GM12878 (cell line): ENCODE results near the gene SCN5A. TPM values are rescaled to one million over a fixed set of nuclear protein-coding genes. Genes with fewer than 3 reads are reported as not detected.

Experiments
- ATAC-seq: fragments of 200-7000 bp; cut with Tn5 transposase; 3 replicates; pipeline ENCODE4 v1.9.1; 2020; ENCODE audit warnings: mild to moderate bottlenecking, moderate library complexity
- BruUV-seq: library from RNA; stranded (reverse); fragments of 400-500 nt; replicated peaks from 2 replicates; lab custom pipeline; 2021; lab: Mats Ljungman, UMichigan
- CTCF ChIA-PET: fragments of 300-600 bp; sonication (Branson Sonifier 250); formaldehyde crosslinking; extraction: SDS; loops from one replicate; lab custom pipeline; 2021; ENCODE audit warnings: inconsistent platforms; lab: Yijun Ruan, JAX
- POLR2A ChIA-PET: fragments of 350-600 bp; formaldehyde crosslinking; extraction: SDS; loops from one replicate; lab custom pipeline; 2021; ENCODE audit warnings: inconsistent platforms; lab: Charles Lee
- RAD21 ChIA-PET: fragments of 300-600 bp; sonication (Branson Sonifier 250); formaldehyde crosslinking; loops from one replicate; lab custom pipeline; 2023; ENCODE audit warnings: antibody characterized with exemption; ENCODE audit not compliant: unreplicated experiment; lab: Charles Lee
- SMC1A ChIA-PET: fragments of 300-600 bp; sonication (Branson Sonifier 250); formaldehyde crosslinking; loops from one replicate; lab custom pipeline; 2023; ENCODE audit not compliant: unreplicated experiment, uncharacterized antibody; lab: Charles Lee
- DNase-seq: peaks from one replicate; pipeline ENCODE4 v3.0.0-alpha.2; 2011; ENCODE audit warnings: low read depth, low spot score
- FAIRE-seq: peaks from 3 replicates; lab custom pipeline; 2011; peaks lifted over from hg19 to GRCh38; lab: Jason Lieb, UNC
- H2AFZ ChIP-seq: 2 replicates; pipeline ENCODE4 v1.6.0; 2011; ENCODE audit warnings: low read depth, low read length, control low read depth; ENCODE audit not compliant: control insufficient read depth
- H3K27ac ChIP-seq: 2 replicates; pipeline ENCODE4 v1.5.1; 2011; ENCODE audit warnings: control low read depth; ENCODE audit not compliant: control insufficient read depth, insufficient read depth
- H3K27me3 ChIP-seq, 2 experiments: replicated peaks in 1 of 2; 2 replicates each; pipeline versions ENCODE4 v1.6.0 to v1.6.1; 2011; ENCODE audit warnings: low read length in 1 of 2; ENCODE audit not compliant: control insufficient read depth in 2 of 2, insufficient read depth in 2 of 2
- H3K36me3 ChIP-seq, 2 experiments: 2 replicates each; pipeline ENCODE4 v1.5.1; 2011; ENCODE audit warnings: low read length in 1 of 2; ENCODE audit not compliant: control insufficient read depth in 2 of 2, insufficient read depth in 2 of 2
- H3K4me1 ChIP-seq: 2 replicates; pipeline ENCODE4 v1.6.1; 2011; ENCODE audit warnings: mild to moderate bottlenecking, low read length, moderate library complexity, mixed read lengths; ENCODE audit not compliant: control insufficient read depth, insufficient read depth
- H3K4me2 ChIP-seq: 2 replicates; pipeline ENCODE4 v1.6.0; 2011; ENCODE audit warnings: control low read depth; ENCODE audit not compliant: control insufficient read depth, insufficient read depth
- H3K4me3 ChIP-seq: fragments of 200-600 bp; sonication (generic); 2 replicates; pipeline ENCODE4 v1.5.1; 2016
- H3K79me2 ChIP-seq: 2 replicates; pipeline ENCODE4 v1.6.0; 2011; ENCODE audit warnings: low read length; ENCODE audit not compliant: control insufficient read depth, insufficient read depth
- H3K9ac ChIP-seq: 2 replicates; pipeline ENCODE4 v1.8.0; 2011; ENCODE audit warnings: low read length, control low read depth, mixed read lengths; ENCODE audit not compliant: control insufficient read depth, insufficient read depth
- H3K9me3 ChIP-seq: replicated peaks from 3 replicates; pipeline ENCODE4 v1.5.1; 2011; ENCODE audit warnings: mild to moderate bottlenecking, low read length; ENCODE audit not compliant: control insufficient read depth, insufficient read depth
- H4K20me1 ChIP-seq: 2 replicates; pipeline ENCODE4 v1.6.0; 2011; ENCODE audit not compliant: control insufficient read depth, insufficient read depth
- ATF7 ChIP-seq: fragments of 450-650 bp; IDR thresholded peaks from 2 replicates; pipeline ENCODE4 v1.6.1; 2016; ENCODE audit warnings: low read depth, mild to moderate bottlenecking
- CBX5 ChIP-seq: sonication (generic); IDR thresholded peaks from 2 replicates; pipeline ENCODE4 v1.6.1; 2016; ENCODE audit warnings: low read depth, moderate library complexity, mild to moderate bottlenecking, inconsistent platforms
- CREM ChIP-seq: IDR thresholded peaks from 2 replicates; pipeline ENCODE4 v1.6.1; 2014; ENCODE audit warnings: antibody characterized with exemption, low read depth
- CTCF ChIP-seq, 3 experiments: IDR thresholded peaks in 2 of 3; conservative IDR thresholded peaks in 1 of 3; 2 replicates each; pipeline ENCODE4 v1.5.1; 2011; ENCODE audit warnings: low read depth in 3 of 3, low read length in 3 of 3, mild to moderate bottlenecking in 3 of 3, control low read depth in 2 of 3, moderate library complexity in 2 of 3, inconsistent platforms in 1 of 3, mixed read lengths in 1 of 3; ENCODE audit not compliant: control insufficient read depth in 2 of 3, insufficient read depth in 1 of 3; ENCODE audit errors: extremely low read depth in 1 of 3
- ESRRA ChIP-seq: IDR thresholded peaks from 2 replicates; pipeline ENCODE4 v1.6.1; 2012; ENCODE audit warnings: mild to moderate bottlenecking, low read length, improper control_type of control experiment
- ETV6 ChIP-seq, 2 experiments: fragments of 450-650 bp in 1 of 2; IDR thresholded peaks in 1 of 2; conservative IDR thresholded peaks in 1 of 2; 2 replicates each; pipeline ENCODE4 v1.6.1; 2014; ENCODE audit warnings: antibody characterized with exemption in 1 of 2, borderline replicate concordance in 1 of 2, low read depth in 1 of 2, mild to moderate bottlenecking in 1 of 2, moderate library complexity in 1 of 2
- MTA3 ChIP-seq: IDR thresholded peaks from 2 replicates; pipeline ENCODE4 v1.6.1; 2012; ENCODE audit warnings: low read length, inconsistent platforms, borderline replicate concordance
- NKRF ChIP-seq: fragments of 450-650 bp; conservative IDR thresholded peaks from 2 replicates; pipeline ENCODE4 v1.6.1; 2017; ENCODE audit warnings: mild to moderate bottlenecking, moderate library complexity
- NR2C1 ChIP-seq: fragments of 450-650 bp; IDR thresholded peaks from 2 replicates; pipeline ENCODE4 v1.6.1; 2017; ENCODE audit warnings: antibody characterized with exemption, mild to moderate bottlenecking, moderate library complexity
- POLR2AphosphoS2 ChIP-seq: IDR thresholded peaks from 2 replicates; pipeline ENCODE4 v1.6.1; 2011; ENCODE audit warnings: low read depth, mild to moderate bottlenecking, low read length, improper control_type of control experiment, moderate library complexity
- RAD51 ChIP-seq: fragments of 450-650 bp; IDR thresholded peaks from 2 replicates; pipeline ENCODE4 v1.6.1; 2016; ENCODE audit warnings: moderate library complexity, mild to moderate bottlenecking, inconsistent platforms
- REST ChIP-seq: IDR thresholded peaks from 2 replicates; pipeline ENCODE4 v1.6.1; 2012; ENCODE audit warnings: mild to moderate bottlenecking, low read depth, low read length
- SUZ12 ChIP-seq: fragments of 200-600 bp; sonication (generic); IDR thresholded peaks from one replicate; pipeline ENCODE4 v1.6.1; 2018; ENCODE audit warnings: antibody characterized with exemption, mild to moderate bottlenecking; ENCODE audit not compliant: unreplicated experiment
- TCF12 ChIP-seq: IDR thresholded peaks from 2 replicates; pipeline ENCODE4 v1.6.1; 2011; ENCODE audit warnings: low read depth, mild to moderate bottlenecking, low read length
- WRNIP1 ChIP-seq: IDR thresholded peaks from 2 replicates; pipeline ENCODE4 v1.6.1; 2011; ENCODE audit warnings: low read depth, low read length, improper control_type of control experiment, borderline replicate concordance
- WGBS: methylation state at CpG from one replicate; pipeline ENCODE4 v1.1.6; 2016; ENCODE audit warnings: low lambda C conversion rate; ENCODE audit not compliant: insufficient replicate concordance, insufficient coverage; ENCODE audit errors: missing lambda C conversion rate; 5-methylcytosine and 5-hydroxymethylcytosine counted together
- in situ Hi-C: fragments of 300-500 bp; cut with MboI; formaldehyde crosslinking; loops from 9 replicates; pipeline ENCODE4 v1.14.3; 2018; ENCODE audit warnings: mixed read lengths
- intact Hi-C: fragments of 100-400 bp; cut with micrococcal nuclease; formaldehyde crosslinking; loops from one replicate; pipeline ENCODE4 v1.14.2; 2022; ENCODE audit not compliant: unreplicated experiment
- polyA plus RNA-seq, 11 experiments: library from polyadenylated mRNA; depleted of rRNA in 4 of 11; unstranded in 6 of 11; stranded (reverse) in 5 of 11; fragments of >200 nt; fragmentation: Nextera tagmentation in 4 of 11; fragmentation: Illumina TruSeq in 1 of 11; extraction: Ambion mirVana in 4 of 11; extraction: Trizol in 1 of 11; gene quantifications; 1 replicate in 1 of 11; 2 replicates in 10 of 11; pipeline versions ENCODE4 v1.2.1 to v1.2.3, GENCODE V29; 2011 to 2016; ENCODE audit warnings: inconsistent platforms in 2 of 11, missing spikeins in 2 of 11, low read depth in 1 of 11
- total RNA-seq, 4 experiments: library from RNA; depleted of rRNA in 3 of 4; stranded (reverse); fragments of >200 nt in 3 of 4; fragmentation: Illumina TruSeq in 1 of 4; extraction: Trizol in 1 of 4; gene quantifications; 2 replicates each; pipeline versions ENCODE4 v1.2.1 to v1.2.3, GENCODE V29; 2013 to 2021

The SCN5A gene
- total and polyA plus RNA-seq, 10 of the 15 experiments (the other 5 are each of a cell fraction or from before 2014, with no cell fraction given): not detected

- no peaks in the 10 kb centered on the region for H4K20me1 ChIP-seq
- 51% methylated on average over 9 of the region's 9 CpGs for WGBS
- FAIRE-seq (no peak), DNase-seq (no peak), ATAC-seq (no peak)
- intact Hi-C loops: no loop called here
- no peaks in the 10 kb centered on the region for H3K36me3 ChIP-seq
- TF ChIP-seq WRNIP1: no peak
- TF ChIP-seq REST: no peak
- no peak for TF ChIP-seq NKRF
- no peak for TF ChIP-seq RAD51
- TF ChIP-seq TCF12: no peak
- TF ChIP-seq CREM: no peak
- TF ChIP-seq CTCF (IDR thresholded peaks at IDR 0.05 in 2 of 3, conservative IDR thresholded peaks at IDR 0.05 in 1 of 3; ENCODE audit: control insufficient read depth in 2 of 3, extremely low read depth in 1 of 3, insufficient read depth in 1 of 3, low read depth in 3 of 3, low read length in 3 of 3): no peak
- no peak for TF ChIP-seq ESRRA
- no peak for TF ChIP-seq CBX5
- no peak for TF ChIP-seq SUZ12
- no peak for TF ChIP-seq ATF7
- no peak for TF ChIP-seq MTA3
- no peak for TF ChIP-seq ETV6 (conservative IDR thresholded peaks at IDR 0.05 in 1 of 2, IDR thresholded peaks at IDR 0.05 in 1 of 2; ENCODE audit: borderline replicate concordance in 1 of 2, low read depth in 1 of 2)
- no peak for TF ChIP-seq NR2C1
- TF ChIP-seq POLR2AphosphoS2: no peak
- H3K9ac ChIP-seq: no peak overlapping the region
- no peaks in the 10 kb centered on the region for H3K4me1 ChIP-seq
- H3K27ac ChIP-seq: no peak overlapping the region
- CTCF ChIA-PET: interaction anchor here (1.4 kb wide), 1 partner anchor 28 kb away, joined by 3 read pairs; no protein-coding TSS in a partner anchor
- RAD21 ChIA-PET: no interaction called here
- H3K79me2 ChIP-seq: no peaks in the 10 kb centered on the region
- POLR2A ChIA-PET: interaction anchor here (0.6 kb wide), 1 partner anchor 53 kb away, joined by 6 read pairs; the partner anchor contains the start of gene EXOG
- no peaks in the 10 kb centered on the region for H3K9me3 ChIP-seq
- no peak overlapping the region for H3K4me3 ChIP-seq
- H2AFZ ChIP-seq: no peak overlapping the region
- SMC1A ChIA-PET: no interaction called here
- no peak overlapping the region for H3K4me2 ChIP-seq
- no TSS peak for BruUV-seq
- in situ Hi-C loops: no loop called here
- no peaks in the 10 kb centered on the region for H3K27me3 ChIP-seq
These were observed 100.4 kb downstream of the SCN5A start for GRCh38 chr3:38549082-38549481.
